ENCODE results near the gene PGBD2. TPM values are rescaled to one million over a fixed set of nuclear protein-coding genes. Genes with fewer than 3 reads are reported as not detected.

The PGBD2 gene
- total RNA-seq, 1 experiment from 2014 or later = 7.0 TPM

- Mint-ChIP-seq H3K36me3 (ENCODE audit: insufficient read depth, unreplicated experiment) (peaks cover 25% of the 10 kb centered on the region), H3K4me1 (ENCODE audit: low read depth, unreplicated experiment) (no peaks in the 10 kb centered on the region), H3K27me3 (ENCODE audit: insufficient read depth, unreplicated experiment) (no peaks in the 10 kb centered on the region), H3K4me3 (ENCODE audit: unreplicated experiment) (no peak overlapping the region), H3K27ac (ENCODE audit: unreplicated experiment) (no peak overlapping the region), H3K9me3 (ENCODE audit: unreplicated experiment) (no peaks in the 10 kb centered on the region)
- H3K36me3 ChIP-seq (ENCODE audit: control insufficient read depth, insufficient read depth, low read length) = 0 out of 2 replicates have a peak, but pooled peaks cover 1% of the 10 kb centered on the region
- ChIA-PET POLR2A (no interaction called here), CTCF (no interaction called here)
- H3K27me3 ChIP-seq (replicated peaks; ENCODE audit: control insufficient read depth, insufficient read depth, low read length) = no peaks in the 10 kb centered on the region
- TF ChIP-seq CTCF (IDR thresholded peaks at IDR 0.05; ENCODE audit: insufficient read depth in 1 of 2, low read depth in 1 of 2, low read length in 1 of 2, severe bottlenecking in 1 of 2, unreplicated experiment in 1 of 2) = no peak
- H3K4me3 ChIP-seq (ENCODE audit: low read depth, low read length) = no peak overlapping the region
- DNase-seq = no peak
- BruUV-seq (replicated peaks) = no TSS peak
- no peaks in the 10 kb centered on the region for H3K4me1 ChIP-seq
- no peaks in the 10 kb centered on the region for H3K9me3 ChIP-seq
- intact Hi-C loops (cut with micrococcal nuclease; ENCODE audit: unreplicated experiment) = no loop called here
These were observed 8.9 kb downstream of the PGBD2 start for GRCh38 chr1:248914796-248915381.

GRCh38 chr1:248918131-248918530 lies 12.1 kb downstream of the PGBD2 start:
- intact Hi-C loops (cut with micrococcal nuclease; ENCODE audit: unreplicated experiment) = no loop called here
- no peaks in the 10 kb centered on the region for H3K4me1 Mint-ChIP-seq (ENCODE audit: low read depth, unreplicated experiment)
- ChIA-PET CTCF (no interaction called here), POLR2A (no interaction called here)
- H3K36me3 ChIP-seq (ENCODE audit: control insufficient read depth, insufficient read depth, low read length) = 0 out of 2 replicates have a peak, but pooled peaks cover 1% of the 10 kb centered on the region
- no peaks in the 10 kb centered on the region for H3K9me3 ChIP-seq
- no peaks in the 10 kb centered on the region for H3K27me3 Mint-ChIP-seq (ENCODE audit: insufficient read depth, unreplicated experiment)
- no peak overlapping the region for H3K4me3 Mint-ChIP-seq (ENCODE audit: unreplicated experiment)
- BruUV-seq (replicated peaks) = no TSS peak
- no peaks in the 10 kb centered on the region for H3K4me1 ChIP-seq
- TF ChIP-seq CTCF (IDR thresholded peaks at IDR 0.05; ENCODE audit: insufficient read depth in 1 of 2, low read depth in 1 of 2, low read length in 1 of 2, severe bottlenecking in 1 of 2, unreplicated experiment in 1 of 2) = no peak
- H3K27ac Mint-ChIP-seq (ENCODE audit: unreplicated experiment) = no peak overlapping the region
- no peaks in the 10 kb centered on the region for H3K9me3 Mint-ChIP-seq (ENCODE audit: unreplicated experiment)
- no peaks in the 10 kb centered on the region for H3K27me3 ChIP-seq (replicated peaks; ENCODE audit: control insufficient read depth, insufficient read depth, low read length)
- H3K4me3 ChIP-seq (ENCODE audit: low read depth, low read length) = no peak overlapping the region
- DNase-seq = no peak
- peaks cover 25% of the 10 kb centered on the region for H3K36me3 Mint-ChIP-seq (ENCODE audit: insufficient read depth, unreplicated experiment)

- no peak for TF ChIP-seq CTCF (IDR thresholded peaks at IDR 0.05; ENCODE audit: insufficient read depth in 1 of 2, low read depth in 1 of 2, low read length in 1 of 2, severe bottlenecking in 1 of 2, unreplicated experiment in 1 of 2)
- H3K36me3 Mint-ChIP-seq (ENCODE audit: insufficient read depth, unreplicated experiment) = peaks cover 11% of the 10 kb centered on the region
- intact Hi-C loops (cut with micrococcal nuclease; ENCODE audit: unreplicated experiment) = loop anchor here (1.0 kb wide), 1 partner anchor 17 kb away; the partner anchor contains the start of gene PGBD2
- H3K27me3 ChIP-seq (replicated peaks; ENCODE audit: control insufficient read depth, insufficient read depth, low read length) = no peaks in the 10 kb centered on the region
- no peak overlapping the region for H3K4me3 Mint-ChIP-seq (ENCODE audit: unreplicated experiment)
- ChIA-PET POLR2A (no interaction called here), CTCF (interaction anchor here (1.5 kb wide), 1 partner anchor 86 kb away, joined by 5 read pairs; the partner anchor contains the start of gene ZNF672)
- H3K4me3 ChIP-seq (ENCODE audit: low read depth, low read length) = no peak overlapping the region
- H3K27ac Mint-ChIP-seq (ENCODE audit: unreplicated experiment) = no peak overlapping the region
- no TSS peak for BruUV-seq (replicated peaks)
- no peaks in the 10 kb centered on the region for H3K4me1 Mint-ChIP-seq (ENCODE audit: low read depth, unreplicated experiment)
- H3K9me3 ChIP-seq = no peaks in the 10 kb centered on the region
- no peaks in the 10 kb centered on the region for H3K36me3 ChIP-seq (ENCODE audit: control insufficient read depth, insufficient read depth, low read length)
- H3K9me3 Mint-ChIP-seq (ENCODE audit: unreplicated experiment) = no peaks in the 10 kb centered on the region
- DNase-seq = no peak
- H3K4me1 ChIP-seq = no peaks in the 10 kb centered on the region
- no peaks in the 10 kb centered on the region for H3K27me3 Mint-ChIP-seq (ENCODE audit: insufficient read depth, unreplicated experiment)
These were observed 17.6 kb downstream of the PGBD2 start for GRCh38 chr1:248923352-248924338.
